Stimulated activated naive CD8-positive, alpha-beta T cell treated with anti-CD3 and anti-CD28 coated beads, Interleukin-15, Interleukin-2, amounts not matched to agents 100 ng/mL and 50 ng/mL, for 24 hours (primary cell): ENCODE data around the gene PPP6R2.

Source experiments
- H3K27ac Mint-ChIP-seq: one replicate; pipeline ENCODE4 v1.8.0; 2021; ENCODE audit warnings: mild to moderate bottlenecking, mixed read lengths
- H3K27me3 Mint-ChIP-seq: one replicate; pipeline ENCODE4 v1.8.0; 2021; ENCODE audit warnings: mixed read lengths
- H3K36me3 Mint-ChIP-seq: one replicate; pipeline ENCODE4 v1.8.0; 2021; ENCODE audit warnings: low read depth, mixed read lengths
- H3K4me1 Mint-ChIP-seq: one replicate; pipeline ENCODE4 v1.8.0; 2021; ENCODE audit warnings: low read depth, mixed read lengths
- H3K4me3 Mint-ChIP-seq: one replicate; pipeline ENCODE4 v1.8.0; 2021; ENCODE audit warnings: mild to moderate bottlenecking, mixed read lengths
- H3K9me3 Mint-ChIP-seq: one replicate; pipeline ENCODE4 v1.8.0; 2021; ENCODE audit warnings: mixed read lengths

Gene PPP6R2

GRCh38 chr22:50459016-50459415, 115.9 kb downstream of the PPP6R2 start:
- Mint-ChIP-seq H3K4me3 (no peak overlapping the region), H3K27me3 (no peaks in the 10 kb centered on the region), H3K36me3 (peaks cover 32% of the 10 kb centered on the region), H3K27ac (no peak overlapping the region), H3K4me1 (peaks cover 2% of the 10 kb centered on the region), H3K9me3 (no peaks in the 10 kb centered on the region)

- H3K36me3 Mint-ChIP-seq, result peaks cover 28% of the 10 kb centered on the region
- no peaks in the 10 kb centered on the region for H3K27me3 Mint-ChIP-seq
- no peak overlapping the region for H3K4me3 Mint-ChIP-seq
- no peaks in the 10 kb centered on the region for H3K9me3 Mint-ChIP-seq
- H3K27ac Mint-ChIP-seq, result no peak overlapping the region
- no peaks in the 10 kb centered on the region for H3K4me1 Mint-ChIP-seq
These were observed 116.5 kb downstream of the PPP6R2 start for GRCh38 chr22:50459496-50460140.

GRCh38 chr22:50460938-50461337, 117.8 kb downstream of the PPP6R2 start:
- H3K4me3 Mint-ChIP-seq, result no peak overlapping the region
- H3K4me1 Mint-ChIP-seq, result no peaks in the 10 kb centered on the region
- no peaks in the 10 kb centered on the region for H3K27me3 Mint-ChIP-seq
- peaks cover 25% of the 10 kb centered on the region for H3K36me3 Mint-ChIP-seq
- no peaks in the 10 kb centered on the region for H3K9me3 Mint-ChIP-seq
- H3K27ac Mint-ChIP-seq, result no peak overlapping the region

DNA sequence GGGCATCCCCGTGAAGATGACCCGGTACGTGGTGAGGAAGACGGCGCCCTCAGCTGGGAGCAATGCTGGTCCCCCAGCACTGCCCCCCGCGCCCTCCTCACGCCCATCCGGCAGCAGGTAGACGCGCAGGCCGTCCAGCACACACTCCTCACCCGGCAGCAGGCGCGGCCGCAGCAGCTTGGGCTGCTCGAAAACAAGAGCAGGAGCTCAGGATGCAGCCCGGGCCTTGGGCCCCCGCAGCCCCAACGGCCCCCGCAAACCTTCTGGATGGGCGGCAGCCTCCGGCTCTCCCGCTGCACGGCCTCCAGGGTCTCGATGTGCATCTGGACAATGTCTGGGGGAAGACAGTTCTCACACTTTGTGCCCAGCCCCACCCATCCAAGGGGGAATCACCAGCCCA, 118.4 kb downstream of the PPP6R2 start:
- H3K4me1 Mint-ChIP-seq, result peaks cover 4% of the 10 kb centered on the region
- H3K9me3 Mint-ChIP-seq, result no peaks in the 10 kb centered on the region
- no peak overlapping the region for H3K4me3 Mint-ChIP-seq
- no peaks in the 10 kb centered on the region for H3K27me3 Mint-ChIP-seq
- H3K36me3 Mint-ChIP-seq, result peaks cover 31% of the 10 kb centered on the region
- H3K27ac Mint-ChIP-seq, result no peak overlapping the region

GRCh38 chr22:50461979-50462540, 118.9 kb downstream of the PPP6R2 start:
- Mint-ChIP-seq H3K4me1 (peaks cover 9% of the 10 kb centered on the region), H3K4me3 (no peak overlapping the region), H3K36me3 (peaks cover 36% of the 10 kb centered on the region), H3K27ac (no peak overlapping the region), H3K27me3 (no peaks in the 10 kb centered on the region), H3K9me3 (no peaks in the 10 kb centered on the region)

DNA sequence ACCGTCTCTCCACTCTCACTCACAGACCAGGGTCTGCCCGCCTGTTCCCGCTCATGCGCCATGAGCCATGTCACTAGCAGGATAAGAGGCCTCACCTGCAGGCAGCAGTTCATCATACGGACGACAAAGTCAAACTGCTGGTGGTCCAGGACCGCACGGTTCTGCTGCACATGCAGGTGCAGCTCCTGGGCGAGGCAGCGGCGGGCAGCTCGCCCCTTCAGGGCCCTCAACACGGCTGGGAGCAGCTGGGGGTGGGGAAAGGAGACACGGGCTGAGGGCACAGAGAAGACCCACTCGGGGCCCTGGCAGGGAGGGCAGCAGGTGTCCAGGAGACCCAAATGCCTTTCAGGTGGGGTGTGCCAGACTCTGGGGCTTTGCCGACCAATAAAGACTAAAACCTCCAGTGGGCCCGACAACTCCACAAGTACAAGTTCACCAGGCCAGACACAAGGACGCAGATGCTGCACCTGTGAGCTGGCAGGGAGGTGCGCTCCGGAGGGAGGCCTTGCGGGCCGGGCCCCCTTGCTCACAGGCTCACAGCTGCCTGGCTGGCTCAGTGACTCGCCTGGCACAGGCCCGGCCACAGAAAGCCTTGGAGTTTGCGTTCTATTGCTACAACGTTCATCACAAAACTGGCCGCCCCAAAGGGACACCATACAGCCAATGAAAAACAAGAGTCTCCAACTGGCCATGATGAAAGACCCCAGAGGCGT, 120.2 kb downstream of the PPP6R2 start:
- Mint-ChIP-seq H3K36me3 (peaks cover 35% of the 10 kb centered on the region), H3K4me1 (peaks cover 19% of the 10 kb centered on the region), H3K4me3 (no peak overlapping the region), H3K27me3 (no peaks in the 10 kb centered on the region), H3K27ac (no peak overlapping the region), H3K9me3 (no peaks in the 10 kb centered on the region)

- H3K4me3 Mint-ChIP-seq, result no peak overlapping the region
- no peaks in the 10 kb centered on the region for H3K9me3 Mint-ChIP-seq
- H3K27me3 Mint-ChIP-seq, result no peaks in the 10 kb centered on the region
- H3K27ac Mint-ChIP-seq, result no peak overlapping the region
- H3K36me3 Mint-ChIP-seq, result peaks cover 26% of the 10 kb centered on the region
- H3K4me1 Mint-ChIP-seq, result peaks cover 30% of the 10 kb centered on the region
These were observed 121.3 kb downstream of the PPP6R2 start for GRCh38 chr22:50464451-50464850.

DNA sequence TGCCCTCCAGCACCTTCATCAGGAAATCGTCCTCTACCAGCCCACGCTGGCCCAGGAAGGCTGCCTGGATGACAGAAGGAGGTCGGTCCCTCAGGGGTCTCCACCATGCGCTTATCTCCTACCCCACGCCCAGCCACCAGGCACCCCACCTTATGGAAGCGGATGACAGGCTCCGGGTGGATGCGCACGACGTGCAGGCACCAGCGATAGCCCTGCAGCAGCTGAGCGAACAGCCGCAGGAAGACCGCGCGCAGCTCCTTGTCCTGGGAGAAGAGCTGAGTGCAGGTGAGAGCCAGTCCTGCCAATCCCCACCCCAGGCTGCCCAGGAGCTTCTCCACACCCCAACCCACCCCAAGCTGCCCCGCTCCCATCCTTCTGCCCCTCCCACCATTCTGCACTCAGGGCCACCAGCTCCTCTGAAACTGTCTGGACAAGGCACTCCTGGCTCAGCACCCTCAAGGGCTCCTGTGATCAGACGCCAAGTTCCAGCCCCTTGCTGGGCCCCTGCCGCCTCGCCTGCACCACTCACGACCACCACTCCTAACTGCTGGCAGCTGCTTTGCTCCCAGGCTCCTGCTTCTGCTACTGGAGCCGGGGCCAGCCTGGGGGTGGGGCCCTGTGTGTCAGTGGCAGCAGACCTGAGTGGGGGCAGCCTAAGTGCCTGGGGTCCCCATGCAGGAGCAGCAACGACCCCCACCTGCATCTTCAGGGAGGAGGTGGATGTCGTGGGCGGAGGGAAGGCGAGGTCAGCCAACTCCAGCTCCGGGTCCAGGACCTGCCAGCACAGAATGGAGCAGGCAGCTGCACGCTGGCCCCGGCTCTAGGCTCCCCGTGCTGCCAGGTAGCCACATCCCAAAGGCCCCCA, 122.2 kb downstream of the PPP6R2 start:
- H3K27me3 Mint-ChIP-seq, result no peaks in the 10 kb centered on the region
- no peak overlapping the region for H3K27ac Mint-ChIP-seq
- H3K36me3 Mint-ChIP-seq, result peaks cover 25% of the 10 kb centered on the region
- no peaks in the 10 kb centered on the region for H3K9me3 Mint-ChIP-seq
- peaks cover 38% of the 10 kb centered on the region for H3K4me1 Mint-ChIP-seq
- no peak overlapping the region for H3K4me3 Mint-ChIP-seq

- Mint-ChIP-seq H3K36me3 (peaks cover 19% of the 10 kb centered on the region), H3K4me1 (peaks cover 59% of the 10 kb centered on the region), H3K27me3 (no peaks in the 10 kb centered on the region), H3K9me3 (no peaks in the 10 kb centered on the region), H3K27ac (no peak overlapping the region), H3K4me3 (no peak overlapping the region)
These were observed 124.2 kb downstream of the PPP6R2 start for GRCh38 chr22:50467341-50467740.

GRCh38 chr22:50467773-50468440, 124.8 kb downstream of the PPP6R2 start:
- H3K27ac Mint-ChIP-seq, result no peak overlapping the region
- H3K4me3 Mint-ChIP-seq, result peak overlapping the region; percentile 62
- H3K4me1 Mint-ChIP-seq, result peaks cover 64% of the 10 kb centered on the region
- H3K36me3 Mint-ChIP-seq, result peaks cover 18% of the 10 kb centered on the region
- H3K9me3 Mint-ChIP-seq, result no peaks in the 10 kb centered on the region
- no peaks in the 10 kb centered on the region for H3K27me3 Mint-ChIP-seq

DNA sequence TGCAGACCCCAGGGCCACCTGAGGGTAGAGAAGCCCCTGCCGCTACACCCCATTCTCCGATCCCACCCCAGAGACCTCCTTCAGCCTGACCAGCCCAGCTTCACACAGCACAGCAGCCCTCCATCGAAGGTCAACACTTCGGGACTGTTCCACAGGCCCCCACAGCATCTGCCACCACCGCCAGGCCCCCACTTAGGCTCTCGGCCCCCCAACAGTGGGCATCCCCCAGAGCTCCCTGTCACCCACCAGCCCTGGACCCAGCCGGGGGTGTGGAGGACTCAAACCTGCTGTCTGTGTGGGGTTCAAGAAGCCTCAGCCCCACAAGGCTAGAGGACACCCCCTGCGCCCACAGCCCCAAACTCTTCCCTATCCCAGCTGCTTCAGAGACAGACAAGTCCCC, 125.5 kb downstream of the PPP6R2 start:
- peaks cover 14% of the 10 kb centered on the region for H3K36me3 Mint-ChIP-seq
- H3K4me3 Mint-ChIP-seq, result peak overlapping the region; percentile 62
- peak overlapping the region; percentile 31 for H3K27ac Mint-ChIP-seq
- no peaks in the 10 kb centered on the region for H3K27me3 Mint-ChIP-seq
- H3K4me1 Mint-ChIP-seq, result peaks cover 71% of the 10 kb centered on the region
- no peaks in the 10 kb centered on the region for H3K9me3 Mint-ChIP-seq

- Mint-ChIP-seq H3K27ac (peak overlapping the region; percentile 92), H3K27me3 (no peaks in the 10 kb centered on the region), H3K4me3 (peak overlapping the region; percentile 62), H3K4me1 (peaks cover 77% of the 10 kb centered on the region), H3K36me3 (peaks cover 14% of the 10 kb centered on the region), H3K9me3 (no peaks in the 10 kb centered on the region)
These were observed 126.5 kb downstream of the PPP6R2 start for GRCh38 chr22:50469377-50470305.

- Mint-ChIP-seq H3K4me1 (peaks cover 77% of the 10 kb centered on the region), H3K27me3 (no peaks in the 10 kb centered on the region), H3K36me3 (peaks cover 14% of the 10 kb centered on the region), H3K27ac (peak overlapping the region; percentile 92), H3K4me3 (peak overlapping the region; percentile 62), H3K9me3 (no peaks in the 10 kb centered on the region)
These were observed 127.4 kb downstream of the PPP6R2 start for GRCh38 chr22:50470491-50470890.
